Measurements from ENCODE around the gene VIPR1.

DNA sequence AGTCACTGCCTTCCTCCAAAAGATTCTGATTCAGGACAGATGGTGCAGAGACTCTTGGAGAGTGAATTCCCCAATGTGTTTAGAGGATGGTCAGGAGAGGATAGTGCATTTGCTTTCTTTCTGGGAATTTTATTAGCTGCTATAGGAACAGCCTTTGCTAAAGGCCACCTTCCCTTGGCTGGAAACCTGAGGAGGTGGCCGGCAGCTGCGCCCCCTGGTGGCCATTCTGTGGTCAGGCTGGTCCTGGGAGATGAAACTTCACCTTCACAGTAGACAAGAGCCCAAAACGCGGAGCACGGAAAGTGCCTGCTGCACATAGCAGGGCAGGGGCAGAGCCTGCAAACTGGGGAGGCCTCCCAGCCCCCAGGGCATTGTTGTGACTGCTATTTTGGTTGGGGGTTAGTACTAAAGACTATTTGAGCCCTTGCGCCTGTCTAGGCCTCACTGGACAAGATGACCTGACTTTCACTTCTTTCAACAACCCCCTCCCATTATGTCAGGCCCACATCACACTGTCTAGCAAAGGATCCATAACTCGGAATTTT is 45.0 kb downstream of the VIPR1 start:
- peak; percentile 93 for TF ChIP-seq CTCF (IDR thresholded peaks at IDR 0.05)
- TF ChIP-seq POLR2AphosphoS5 (IDR thresholded peaks at IDR 0.05; ENCODE audit: low read depth, low read length), result no peak

Data from Panc1 (cell line).